Activated CD8-positive, alpha-beta T cell treated with anti-CD3 and anti-CD28 coated beads, Interleukin-2, amount 10 ng/mL, durations not matched to agents 7 days and 5 days (primary cell): ENCODE results near the gene PLPPR4. TPM values are rescaled to one million over a fixed set of nuclear protein-coding genes. Genes with fewer than 3 reads are reported as not detected.

Experiments
- ATAC-seq: fragments of 150-1000 bp; cut with Tn5 transposase; one replicate; pipeline ENCODE4 v1.10.0; 2021; ENCODE audit warnings: moderate library complexity
- CTCF ChIA-PET: fragments of 350-600 bp; sonication (Branson Sonifier 250); formaldehyde crosslinking; loops from one replicate; lab custom pipeline; 2021; ENCODE audit warnings: antibody characterized with exemption; lab: Charles Lee
- POLR2A ChIA-PET: fragments of 350-600 bp; sonication (Branson Sonifier 250); formaldehyde crosslinking; loops from one replicate; lab custom pipeline; 2021; ENCODE audit warnings: antibody characterized with exemption; lab: Charles Lee
- DNase-seq: peaks from one replicate; pipeline ENCODE4 v3.0.0-alpha.2; 2020
- H3K27ac Mint-ChIP-seq: one replicate; pipeline ENCODE4 v1.8.0; 2021; ENCODE audit warnings: mild to moderate bottlenecking, mixed read lengths
- H3K27me3 Mint-ChIP-seq: one replicate; pipeline ENCODE4 v1.8.0; 2021; ENCODE audit warnings: low read depth, mixed read lengths
- H3K36me3 Mint-ChIP-seq: one replicate; pipeline ENCODE4 v1.8.0; 2021; ENCODE audit warnings: low read depth, mixed read lengths
- H3K4me1 Mint-ChIP-seq: one replicate; pipeline ENCODE4 v1.8.0; 2021; ENCODE audit warnings: low read depth, mixed read lengths
- H3K4me3 Mint-ChIP-seq: one replicate; pipeline ENCODE4 v1.8.0; 2021; ENCODE audit warnings: mild to moderate bottlenecking, mixed read lengths
- H3K9me3 Mint-ChIP-seq: one replicate; pipeline ENCODE4 v1.8.0; 2022; ENCODE audit warnings: mixed read lengths; ENCODE audit not compliant: insufficient read depth
- total RNA-seq, 2 experiments: library from RNA; stranded (reverse); gene quantifications; one replicate each; pipeline ENCODE4 v1.2.3, GENCODE V29; 2021

PLPPR4 gene, protein sequence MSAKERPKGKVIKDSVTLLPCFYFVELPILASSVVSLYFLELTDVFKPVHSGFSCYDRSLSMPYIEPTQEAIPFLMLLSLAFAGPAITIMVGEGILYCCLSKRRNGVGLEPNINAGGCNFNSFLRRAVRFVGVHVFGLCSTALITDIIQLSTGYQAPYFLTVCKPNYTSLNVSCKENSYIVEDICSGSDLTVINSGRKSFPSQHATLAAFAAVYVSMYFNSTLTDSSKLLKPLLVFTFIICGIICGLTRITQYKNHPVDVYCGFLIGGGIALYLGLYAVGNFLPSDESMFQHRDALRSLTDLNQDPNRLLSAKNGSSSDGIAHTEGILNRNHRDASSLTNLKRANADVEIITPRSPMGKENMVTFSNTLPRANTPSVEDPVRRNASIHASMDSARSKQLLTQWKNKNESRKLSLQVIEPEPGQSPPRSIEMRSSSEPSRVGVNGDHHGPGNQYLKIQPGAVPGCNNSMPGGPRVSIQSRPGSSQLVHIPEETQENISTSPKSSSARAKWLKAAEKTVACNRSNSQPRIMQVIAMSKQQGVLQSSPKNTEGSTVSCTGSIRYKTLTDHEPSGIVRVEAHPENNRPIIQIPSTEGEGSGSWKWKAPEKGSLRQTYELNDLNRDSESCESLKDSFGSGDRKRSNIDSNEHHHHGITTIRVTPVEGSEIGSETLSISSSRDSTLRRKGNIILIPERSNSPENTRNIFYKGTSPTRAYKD
- total RNA-seq: not detected

DNA sequence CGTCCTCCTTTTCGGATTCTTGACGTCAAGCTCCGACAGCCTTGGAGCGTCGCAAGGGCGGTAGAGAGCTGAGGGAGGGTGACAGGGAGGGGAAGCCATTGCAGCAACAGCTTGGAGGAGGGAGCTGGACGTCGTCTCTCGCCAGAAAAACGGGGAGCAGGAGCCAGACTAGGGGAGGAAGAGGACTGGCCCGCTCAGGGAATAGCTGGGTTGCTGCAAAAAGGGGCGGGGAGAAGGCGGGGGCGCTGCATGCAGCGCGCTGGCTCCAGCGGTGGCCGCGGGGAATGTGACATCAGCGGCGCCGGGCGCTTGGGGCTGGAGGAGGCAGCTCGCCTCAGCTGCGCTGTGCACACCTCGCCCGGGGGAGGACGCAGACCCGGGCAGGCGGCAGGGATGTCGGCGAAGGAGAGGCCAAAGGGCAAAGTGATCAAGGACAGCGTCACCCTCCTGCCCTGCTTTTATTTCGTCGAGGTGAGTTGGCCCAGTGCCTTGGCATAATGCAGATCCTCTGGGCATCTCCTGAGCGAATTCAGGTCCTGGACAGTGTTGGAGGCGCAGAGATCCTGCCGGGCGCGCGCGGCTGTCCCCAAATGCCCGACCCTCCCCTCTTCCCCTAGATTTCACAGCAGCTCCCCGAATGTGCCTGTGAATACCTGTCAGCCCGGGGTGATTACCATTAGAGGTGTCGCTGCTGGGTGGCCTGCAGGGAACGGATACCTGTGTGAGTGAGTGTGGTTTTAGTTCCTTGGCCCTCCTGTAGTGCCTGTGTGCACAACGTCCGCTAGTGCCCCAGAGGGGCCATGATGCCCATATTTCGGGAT, at the start of gene PLPPR4:
TSS of gene PLPPR4 (plus strand) at position 292 of the 821 bp plus-strand sequence. CDS start at position 394, 102 bp downstream.
- Mint-ChIP-seq H3K4me3 (no peak within 1 kb of the TSS), H3K36me3 (no peaks in the 10 kb centered on the region), H3K27ac (no peak within 1 kb of the TSS), H3K9me3 (no peaks in the 10 kb centered on the region), H3K27me3 (peaks cover 36% of the 10 kb centered on the region), H3K4me1 (no peaks in the 10 kb centered on the region)
- CTCF ChIA-PET: no interaction called here
- POLR2A ChIA-PET: no interaction called here
- DNase-seq (no peak), ATAC-seq (peak; percentile 27)

DNA sequence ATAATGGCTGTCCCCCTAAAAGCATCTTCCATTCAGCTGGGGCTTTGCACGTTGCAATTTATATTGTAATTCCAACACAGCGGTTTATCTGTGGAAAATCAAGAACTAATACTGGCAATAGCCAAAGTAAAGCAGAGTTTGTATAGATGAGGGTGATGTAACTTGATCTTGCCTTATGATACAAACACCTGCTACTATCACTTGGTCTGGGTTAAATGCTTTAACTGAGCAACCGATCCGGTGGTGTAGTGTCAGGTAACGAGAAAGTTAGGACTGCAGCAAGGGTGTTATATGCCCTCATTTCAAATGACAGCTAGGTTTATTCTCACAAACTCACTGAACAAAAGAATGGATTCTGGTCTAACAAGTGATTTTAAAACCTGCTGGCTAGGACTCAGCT, 47.3 kb upstream of the PLPPR4 start:
- ChIA-PET CTCF (interaction anchor here (1.2 kb wide), 1 partner anchor 11 kb away, joined by 3 read pairs; no protein-coding TSS in a partner anchor), POLR2A (no interaction called here)
- H3K36me3 Mint-ChIP-seq: no peaks in the 10 kb centered on the region

DNA sequence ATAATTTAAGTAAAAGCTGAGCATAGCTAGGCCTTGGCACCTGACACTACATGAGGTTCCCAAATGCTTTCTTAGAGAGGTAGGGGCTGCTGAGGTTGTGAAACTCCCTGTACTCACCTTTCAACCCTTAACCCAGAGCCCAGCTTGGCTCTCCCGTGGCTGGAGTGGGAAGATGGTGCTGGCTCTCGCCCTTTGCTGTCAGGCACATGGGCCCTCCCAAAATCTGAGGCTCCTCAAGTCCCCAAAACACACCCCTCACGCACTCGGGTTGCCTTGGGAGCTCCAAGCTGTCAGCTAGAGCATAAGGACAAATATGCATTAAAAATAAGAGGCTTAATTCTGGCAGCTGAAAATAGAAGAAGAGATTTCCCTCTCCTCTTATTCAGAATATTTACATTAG, 46.7 kb upstream of the PLPPR4 start:
- H3K27ac Mint-ChIP-seq: no peak overlapping the region
- no peaks in the 10 kb centered on the region for H3K27me3 Mint-ChIP-seq
- ChIA-PET POLR2A (no interaction called here), CTCF (interaction anchor here (1.2 kb wide), 1 partner anchor 10 kb away, joined by 3 read pairs; no protein-coding TSS in a partner anchor)
- no peaks in the 10 kb centered on the region for H3K4me1 Mint-ChIP-seq
- H3K36me3 Mint-ChIP-seq: no peaks in the 10 kb centered on the region
- H3K9me3 Mint-ChIP-seq: no peaks in the 10 kb centered on the region
- DNase-seq (no peak), ATAC-seq (no peak)
- H3K4me3 Mint-ChIP-seq: no peak overlapping the region

More for the DNA sequence above, 47.3 kb upstream of the PLPPR4 start:
- Mint-ChIP-seq H3K27me3 (no peaks in the 10 kb centered on the region), H3K4me1 (no peaks in the 10 kb centered on the region), H3K27ac (no peak overlapping the region), H3K9me3 (no peaks in the 10 kb centered on the region), H3K4me3 (no peak overlapping the region)
- no peak for DNase-seq
- ATAC-seq: no peak

DNA sequence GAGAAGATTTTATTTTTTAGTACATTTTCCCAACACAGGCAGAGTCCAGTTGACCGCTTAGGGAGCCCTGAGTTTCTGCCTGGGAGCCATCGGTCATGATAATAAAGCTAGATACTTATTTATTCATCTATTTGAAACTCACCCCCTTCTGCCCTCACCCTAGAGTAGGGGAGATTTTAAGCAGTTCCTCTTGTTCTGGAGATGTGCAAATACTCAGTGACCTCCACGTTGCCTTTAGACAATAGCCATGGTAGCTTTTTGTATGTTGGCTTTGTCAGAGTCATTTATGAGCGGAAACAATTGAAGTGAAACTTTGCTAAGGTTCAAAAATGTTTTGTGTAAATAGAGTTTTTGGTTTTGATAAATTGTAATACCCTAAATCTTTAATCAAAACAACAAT, 45.7 kb upstream of the PLPPR4 start:
- Mint-ChIP-seq H3K4me1 (no peaks in the 10 kb centered on the region), H3K4me3 (no peak overlapping the region), H3K27ac (no peak overlapping the region), H3K27me3 (no peaks in the 10 kb centered on the region), H3K9me3 (no peaks in the 10 kb centered on the region), H3K36me3 (no peaks in the 10 kb centered on the region)
- DNase-seq: no peak
- CTCF ChIA-PET: no interaction called here
- ATAC-seq: no peak
- POLR2A ChIA-PET: no interaction called here

DNA sequence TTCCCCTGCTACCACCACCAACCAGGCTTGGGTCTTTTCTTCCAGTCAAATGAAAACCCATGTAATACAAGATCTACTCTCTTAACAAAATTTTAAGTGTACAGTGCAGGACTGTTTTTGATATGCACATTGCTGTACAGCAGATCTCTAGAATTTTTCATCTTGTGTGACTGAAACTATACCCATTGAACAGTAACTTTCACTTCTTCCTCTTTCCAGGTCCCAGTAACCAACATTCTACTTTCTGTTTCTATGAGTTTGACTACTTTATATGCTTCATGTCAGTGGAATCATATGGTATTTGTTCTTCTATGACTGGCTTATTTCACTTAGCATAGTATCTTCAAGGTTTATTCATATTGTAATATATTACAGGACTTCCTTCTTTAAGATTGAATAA, 45.3 kb upstream of the PLPPR4 start:
- no peaks in the 10 kb centered on the region for H3K27me3 Mint-ChIP-seq
- H3K9me3 Mint-ChIP-seq: no peaks in the 10 kb centered on the region

DNA sequence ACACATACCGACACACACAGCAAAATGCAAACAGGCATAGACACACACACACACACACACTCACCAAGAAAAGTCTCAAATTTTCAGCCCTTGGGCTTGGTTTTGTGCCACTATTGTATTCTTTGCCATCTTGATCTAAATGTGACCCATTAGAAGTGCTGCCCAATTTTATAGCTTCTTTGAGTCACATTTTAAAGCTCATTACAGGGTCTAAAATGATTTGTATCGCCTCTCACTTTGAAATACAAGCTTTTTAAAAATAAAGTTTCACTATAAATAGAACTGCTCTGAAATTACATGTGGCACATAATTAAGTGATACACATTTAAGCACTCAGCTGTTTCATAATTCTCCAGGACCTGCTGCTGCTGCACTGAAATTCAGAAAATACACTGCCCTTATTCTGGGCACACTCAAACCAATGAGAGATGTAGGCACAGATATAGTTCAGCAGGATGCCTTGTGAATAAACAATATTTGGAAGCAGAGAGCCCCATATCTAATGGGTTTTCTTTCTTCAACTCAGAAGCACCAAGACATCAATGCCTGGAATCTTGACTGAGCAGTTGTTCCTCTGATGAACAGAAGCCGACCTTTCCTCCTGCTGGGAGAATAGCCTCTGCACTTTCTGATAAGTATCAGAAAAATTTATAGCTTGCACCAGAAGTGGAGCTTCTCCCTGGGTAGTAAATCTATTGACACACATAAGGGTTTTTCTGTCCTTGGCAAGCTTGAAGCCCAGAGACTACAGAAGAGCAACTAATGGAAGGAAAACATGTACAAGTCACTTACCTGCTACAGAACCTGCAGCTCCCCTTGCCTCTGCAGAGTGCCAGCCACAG, 37.0 kb upstream of the PLPPR4 start:
- DNase-seq (no peak), ATAC-seq (no peak)
- Mint-ChIP-seq H3K27me3 (peaks cover 6% of the 10 kb centered on the region), H3K36me3 (no peaks in the 10 kb centered on the region), H3K27ac (no peak overlapping the region), H3K4me3 (no peak overlapping the region), H3K4me1 (no peaks in the 10 kb centered on the region), H3K9me3 (no peaks in the 10 kb centered on the region)
- CTCF ChIA-PET: interaction anchor here (0.9 to 1.1 kb wide), 2 partner anchors 10 to 40 kb away, joined by 3 read pairs; no protein-coding TSS in a partner anchor
- POLR2A ChIA-PET: no interaction called here

More for the DNA sequence above, 45.3 kb upstream of the PLPPR4 start:
- ChIA-PET CTCF (no interaction called here), POLR2A (no interaction called here)
- no peak for ATAC-seq
- Mint-ChIP-seq H3K4me3 (no peak overlapping the region), H3K36me3 (no peaks in the 10 kb centered on the region), H3K27ac (no peak overlapping the region), H3K4me1 (no peaks in the 10 kb centered on the region)
- no peak for DNase-seq

DNA sequence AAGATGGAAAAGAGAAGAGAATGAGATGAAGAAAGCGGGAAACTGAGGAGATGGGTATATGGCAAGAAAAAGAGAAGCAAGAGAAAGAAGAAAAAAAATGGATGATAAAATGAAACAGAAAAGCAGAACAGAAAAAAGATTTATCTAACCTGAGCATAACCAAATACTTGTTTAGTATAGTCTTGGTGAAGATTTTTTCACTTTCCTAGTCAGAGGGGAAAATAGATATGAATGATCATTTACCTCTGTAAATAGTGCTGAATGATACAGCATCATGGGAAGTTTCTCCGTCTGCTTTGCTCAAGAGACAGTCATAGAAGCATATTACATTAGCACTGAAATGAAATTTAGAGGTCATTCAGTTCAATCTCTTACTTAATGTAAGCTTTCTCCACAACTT, 36.1 kb upstream of the PLPPR4 start:
- DNase-seq (no peak), ATAC-seq (no peak)
- POLR2A ChIA-PET: no interaction called here
- Mint-ChIP-seq H3K4me1 (no peaks in the 10 kb centered on the region), H3K4me3 (no peak overlapping the region), H3K36me3 (no peaks in the 10 kb centered on the region), H3K9me3 (no peaks in the 10 kb centered on the region), H3K27me3 (peaks cover 6% of the 10 kb centered on the region), H3K27ac (no peak overlapping the region)
- CTCF ChIA-PET: interaction anchor here (1.1 kb wide), 1 partner anchor 11 kb away, joined by 3 read pairs; no protein-coding TSS in a partner anchor

DNA sequence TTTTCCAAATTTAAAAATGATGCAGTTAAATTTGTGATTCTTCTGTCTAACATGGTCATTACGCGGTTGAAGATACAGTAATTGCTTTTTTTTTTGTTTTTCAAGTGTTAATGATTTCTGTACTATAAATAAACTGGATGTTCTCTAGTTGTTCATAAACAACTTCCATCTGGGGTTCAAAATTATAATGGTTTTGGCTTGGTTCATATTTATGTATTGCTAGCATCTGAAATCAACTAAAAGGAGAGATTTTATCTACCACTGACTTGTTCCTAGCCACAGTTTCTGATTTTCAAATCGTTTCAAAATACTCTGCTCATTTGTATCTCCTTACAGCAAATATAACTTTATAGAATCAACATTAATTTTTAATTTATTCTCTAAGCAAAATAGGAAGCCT, 35.2 kb upstream of the PLPPR4 start:
- H3K27me3 Mint-ChIP-seq: peaks cover 6% of the 10 kb centered on the region
- ATAC-seq (no peak), DNase-seq (no peak)
- no peaks in the 10 kb centered on the region for H3K9me3 Mint-ChIP-seq
- H3K4me1 Mint-ChIP-seq: no peaks in the 10 kb centered on the region
- no peak overlapping the region for H3K4me3 Mint-ChIP-seq
- no peaks in the 10 kb centered on the region for H3K36me3 Mint-ChIP-seq
- H3K27ac Mint-ChIP-seq: no peak overlapping the region
- ChIA-PET POLR2A (no interaction called here), CTCF (no interaction called here)

DNA sequence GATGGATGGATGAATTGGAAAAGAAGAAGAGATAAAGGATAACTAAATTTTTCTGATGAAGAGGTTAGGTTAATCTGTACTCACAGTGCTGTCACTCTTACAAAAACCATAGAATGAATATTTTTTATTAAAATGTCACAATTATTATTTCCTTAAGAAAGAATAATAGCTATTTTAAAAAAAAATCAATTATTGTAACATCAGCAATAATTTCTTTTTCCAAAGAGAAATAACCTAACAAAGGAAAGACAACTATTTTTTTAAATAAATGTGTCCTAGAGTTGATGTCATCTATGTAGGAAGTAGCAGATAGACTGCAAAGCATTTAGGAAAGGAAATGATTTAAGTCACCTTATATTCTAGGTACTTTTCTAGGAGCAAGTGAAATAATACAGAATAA, 33.6 kb upstream of the PLPPR4 start:
- ChIA-PET CTCF (no interaction called here), POLR2A (no interaction called here)
- DNase-seq (no peak), ATAC-seq (no peak)
- Mint-ChIP-seq H3K27me3 (peaks cover 6% of the 10 kb centered on the region), H3K4me3 (no peak overlapping the region), H3K27ac (no peak overlapping the region), H3K36me3 (no peaks in the 10 kb centered on the region), H3K4me1 (no peaks in the 10 kb centered on the region), H3K9me3 (no peaks in the 10 kb centered on the region)

DNA sequence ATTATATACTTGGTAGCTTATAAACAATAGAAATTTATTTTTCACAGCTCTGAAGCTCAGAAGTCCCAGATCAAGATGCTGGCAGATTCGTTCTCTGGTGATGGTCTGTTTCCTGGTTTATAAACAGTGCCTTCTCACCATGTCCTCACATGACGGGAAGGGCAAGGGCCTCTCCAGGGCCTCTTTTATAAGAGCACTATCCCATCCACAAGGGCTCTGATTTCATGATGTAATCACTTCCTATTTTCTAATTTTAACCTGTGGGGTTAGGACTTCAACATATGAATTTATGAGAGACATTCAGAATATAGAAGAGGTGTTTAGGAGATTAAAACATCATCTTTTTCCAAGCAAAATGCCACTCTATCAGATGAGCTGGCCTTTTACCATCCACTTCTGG, 32.1 kb upstream of the PLPPR4 start:
- no peak for ATAC-seq
- Mint-ChIP-seq H3K9me3 (no peaks in the 10 kb centered on the region), H3K27ac (no peak overlapping the region), H3K36me3 (no peaks in the 10 kb centered on the region), H3K4me3 (no peak overlapping the region), H3K27me3 (peaks cover 3% of the 10 kb centered on the region), H3K4me1 (no peaks in the 10 kb centered on the region)
- ChIA-PET POLR2A (no interaction called here), CTCF (no interaction called here)
- DNase-seq: no peak

DNA sequence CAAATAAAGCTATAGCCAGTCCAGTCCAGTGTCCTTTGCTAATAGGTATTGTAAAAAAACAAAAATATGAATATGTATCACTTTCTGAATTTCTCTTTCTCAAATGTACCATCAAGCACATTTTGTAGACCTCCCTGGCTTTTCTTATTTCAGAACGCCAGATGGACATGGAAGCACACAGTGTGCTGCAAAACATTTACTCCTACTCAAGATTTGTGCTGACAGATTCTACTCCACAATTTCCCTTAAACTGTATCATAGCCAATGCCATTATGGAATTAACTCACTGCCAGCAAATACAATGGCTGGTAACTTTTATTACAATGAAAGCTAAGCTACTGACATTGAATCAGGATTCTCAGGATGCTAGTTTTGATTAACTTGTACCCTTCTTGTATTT, 30.8 kb upstream of the PLPPR4 start:
- CTCF ChIA-PET: no interaction called here
- Mint-ChIP-seq H3K4me1 (no peaks in the 10 kb centered on the region), H3K27ac (no peak overlapping the region), H3K4me3 (no peak overlapping the region), H3K9me3 (no peaks in the 10 kb centered on the region), H3K36me3 (no peaks in the 10 kb centered on the region), H3K27me3 (no peaks in the 10 kb centered on the region)
- no peak for DNase-seq
- POLR2A ChIA-PET: no interaction called here
- ATAC-seq: no peak
